Activated T-cell treated with anti-CD3 and anti-CD28 coated beads, Interleukin-2, amount 50 U/mL, for 72 hours (primary cell): ENCODE results near the gene NLRP14. TPM values are rescaled to one million over a fixed set of nuclear protein-coding genes. Genes with fewer than 3 reads are reported as not detected.

Experiments
- ATAC-seq, 2 donors: fragments of 150-1000 bp; cut with Tn5 transposase; replicated peaks in 1 of 2; 2 replicates each; pipeline ENCODE4 v1.10.0; 2021; ENCODE audit warnings: moderate library complexity in 2 of 2, mild to moderate bottlenecking in 1 of 2
- DNase-seq, 2 donors: peaks; one replicate each; pipeline ENCODE4 v3.0.0; 2021 to 2022; ENCODE audit warnings: mixed read lengths in 1 of 2
- H3K27ac Mint-ChIP-seq: one replicate; pipeline ENCODE4 v1.8.0; 2022; ENCODE audit warnings: mild to moderate bottlenecking, moderate library complexity, mixed read lengths
- H3K27me3 Mint-ChIP-seq: one replicate; pipeline ENCODE4 v1.8.0; 2022; ENCODE audit warnings: low read depth, mixed read lengths
- H3K36me3 Mint-ChIP-seq, 2 donors: one replicate each; pipeline ENCODE4 v1.8.0; 2022; ENCODE audit warnings: mixed read lengths in 2 of 2, mild to moderate bottlenecking in 1 of 2; ENCODE audit not compliant: insufficient read depth in 2 of 2
- H3K4me1 Mint-ChIP-seq: one replicate; pipeline ENCODE4 v1.8.0; 2022; ENCODE audit warnings: low read depth, mixed read lengths
- H3K4me3 Mint-ChIP-seq, 2 donors: one replicate each; pipeline ENCODE4 v1.8.0; 2022; ENCODE audit warnings: mild to moderate bottlenecking in 2 of 2, mixed read lengths in 2 of 2, moderate library complexity in 2 of 2
- H3K9me3 Mint-ChIP-seq, 2 donors: one replicate each; pipeline ENCODE4 v1.8.0; 2022; ENCODE audit warnings: mixed read lengths in 2 of 2
- total RNA-seq, 2 donors: library from RNA; stranded (reverse); gene quantifications; one replicate each; pipeline ENCODE4 v1.2.3, GENCODE V29; 2022

Gene NLRP14
- under 1 TPM in 1 of 2 donors, not detected in 1; 0.12 TPM for total RNA-seq

GRCh38 chr11:7020183-7020917 lies at the start of gene NLRP14, which contains the start of gene ZNF214:
Gene NLRP14, plus strand, starts transcription at chr11:7020479. Its CDS starts 18,108 bp downstream, at chr11:7038587.
Gene ZNF214, minus strand, starts transcription at chr11:7020346. Its CDS starts 17,511 bp downstream, at chr11:7002835.
- Mint-ChIP-seq H3K27ac (no peak within 1 kb of the TSS), H3K27me3 (peaks cover 28% of the 10 kb centered on the region), H3K36me3 (no peaks in the 10 kb centered on the region), H3K4me3 (peak within 1 kb of the TSS; percentile 51 to 73), H3K4me1 (peaks cover 6% of the 10 kb centered on the region), H3K9me3 (no peaks in the 10 kb centered on the region)
- ATAC-seq (peak in 1 of 2 donors; percentile 5), DNase-seq (no peak)

DNA sequence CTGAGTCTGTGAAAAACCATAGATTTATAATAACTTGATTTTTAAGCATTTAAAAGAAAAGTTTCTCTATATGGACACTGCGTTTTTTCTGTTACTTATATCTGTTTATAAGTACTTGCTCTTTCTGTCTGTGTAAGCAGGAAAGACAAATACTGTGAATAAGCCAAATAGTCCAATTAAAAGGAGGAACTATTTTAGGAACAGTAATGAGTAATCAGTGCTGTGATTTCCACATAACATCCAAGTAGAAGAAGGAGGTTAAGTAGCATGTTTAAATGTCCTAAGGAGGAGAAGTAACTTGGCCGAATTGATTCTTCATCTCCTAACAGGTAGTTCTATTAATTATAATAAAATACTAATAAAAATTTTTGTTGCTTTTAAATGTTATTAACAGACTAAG lies 40.9 kb upstream of the NLRP14 start:
- ATAC-seq (no peak), DNase-seq (no peak)
- Mint-ChIP-seq H3K4me3 (no peak overlapping the region), H3K4me1 (no peaks in the 10 kb centered on the region), H3K27me3 (no peaks in the 10 kb centered on the region), H3K27ac (no peak overlapping the region), H3K36me3 (no peaks in the 10 kb centered on the region), H3K9me3 (peaks cover 2 to 3% of the 10 kb centered on the region in 2 donors)

- peaks cover 0 to 2% of the 10 kb centered on the region in 2 donors for H3K9me3 Mint-ChIP-seq
- H3K36me3 Mint-ChIP-seq, result no peaks in the 10 kb centered on the region
- DNase-seq, result no peak
- ATAC-seq, result no peak
- no peaks in the 10 kb centered on the region for H3K4me1 Mint-ChIP-seq
- peaks cover 3% of the 10 kb centered on the region for H3K27me3 Mint-ChIP-seq
- no peak overlapping the region for H3K27ac Mint-ChIP-seq
- no peak overlapping the region for H3K4me3 Mint-ChIP-seq
Measured at GRCh38 chr11:6986487-6986886, 33.8 kb upstream of the NLRP14 start.

DNA sequence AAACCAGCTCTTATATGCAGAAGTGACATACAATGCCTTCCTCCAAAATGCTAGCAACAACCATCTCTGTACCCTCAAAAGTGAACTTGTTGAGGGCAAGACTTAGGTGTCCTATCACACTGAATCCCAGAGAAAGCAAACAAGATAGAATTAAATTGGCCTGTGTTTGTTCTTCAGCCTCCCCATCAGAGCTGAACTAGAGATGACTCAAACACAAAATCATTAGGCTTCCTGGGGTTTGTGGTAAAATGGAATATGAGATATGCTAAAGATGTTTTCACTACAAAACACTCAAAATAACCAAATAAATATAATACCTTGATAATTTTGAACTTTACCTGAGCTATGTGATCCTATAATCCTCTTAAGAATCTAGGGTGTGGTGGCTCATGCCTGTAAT lies 31.8 kb upstream of the NLRP14 start:
- Mint-ChIP-seq H3K4me3 (no peak overlapping the region), H3K36me3 (no peaks in the 10 kb centered on the region), H3K27ac (no peak overlapping the region), H3K4me1 (no peaks in the 10 kb centered on the region), H3K27me3 (peaks cover 6% of the 10 kb centered on the region), H3K9me3 (no peaks in the 10 kb centered on the region)
- DNase-seq (no peak), ATAC-seq (no peak)

DNA sequence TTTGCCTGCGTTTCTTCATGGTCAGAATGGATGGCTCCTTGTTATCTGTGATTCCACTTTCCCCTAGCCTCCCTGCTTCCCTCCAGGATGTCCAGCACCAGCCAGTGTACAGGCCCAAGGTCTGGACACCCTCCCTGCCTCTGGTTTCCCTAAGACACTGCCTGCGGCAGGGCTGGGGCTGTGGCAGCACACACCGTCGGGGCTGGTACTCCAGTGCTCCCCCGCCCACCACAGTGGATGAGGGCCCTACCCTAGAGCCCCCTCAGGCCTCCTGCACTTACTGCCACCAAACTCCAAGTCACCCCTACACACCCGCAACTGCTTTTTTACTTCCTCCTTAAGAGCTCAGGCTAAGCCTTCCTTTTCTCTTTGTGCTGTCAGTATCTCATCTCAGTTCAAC lies 29.1 kb upstream of the NLRP14 start:
- DNase-seq, result no peak
- no peaks in the 10 kb centered on the region for H3K9me3 Mint-ChIP-seq
- no peaks in the 10 kb centered on the region for H3K36me3 Mint-ChIP-seq
- peaks cover 6% of the 10 kb centered on the region for H3K27me3 Mint-ChIP-seq
- no peak overlapping the region for H3K4me3 Mint-ChIP-seq
- no peaks in the 10 kb centered on the region for H3K4me1 Mint-ChIP-seq
- H3K27ac Mint-ChIP-seq, result no peak overlapping the region
- no peak for ATAC-seq

DNA sequence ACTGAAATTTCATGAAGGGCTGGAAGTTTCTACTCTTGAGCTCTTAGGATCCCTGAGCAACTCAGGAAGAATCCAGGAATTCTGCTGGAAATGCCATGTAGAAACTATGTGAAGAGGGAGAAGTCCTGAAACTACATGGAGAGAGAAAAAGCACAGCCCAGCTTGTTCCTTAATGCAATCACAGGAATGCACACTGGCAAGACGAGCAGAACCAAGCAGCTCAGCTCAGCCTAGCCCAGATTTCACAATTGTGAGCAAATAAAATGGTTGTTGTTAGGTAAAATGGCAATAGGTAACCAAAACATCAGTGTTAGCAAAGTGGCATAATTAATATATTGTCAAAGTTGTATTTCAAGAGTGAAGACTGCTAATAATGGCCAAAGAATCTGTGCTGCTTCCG lies 28.3 kb upstream of the NLRP14 start:
- no peaks in the 10 kb centered on the region for H3K4me1 Mint-ChIP-seq
- H3K27ac Mint-ChIP-seq, result no peak overlapping the region
- no peaks in the 10 kb centered on the region for H3K9me3 Mint-ChIP-seq
- ATAC-seq, result no peak
- peaks cover 6% of the 10 kb centered on the region for H3K27me3 Mint-ChIP-seq
- no peaks in the 10 kb centered on the region for H3K36me3 Mint-ChIP-seq
- DNase-seq, result no peak
- no peak overlapping the region for H3K4me3 Mint-ChIP-seq

- Mint-ChIP-seq H3K36me3 (no peaks in the 10 kb centered on the region), H3K4me1 (no peaks in the 10 kb centered on the region), H3K27me3 (peaks cover 6% of the 10 kb centered on the region), H3K9me3 (no peaks in the 10 kb centered on the region), H3K4me3 (no peak overlapping the region), H3K27ac (no peak overlapping the region)
- DNase-seq (no peak), ATAC-seq (no peak)
Measured at GRCh38 chr11:6992457-6993417, 27.5 kb upstream of the NLRP14 start.

- Mint-ChIP-seq H3K36me3 (no peaks in the 10 kb centered on the region), H3K9me3 (no peaks in the 10 kb centered on the region), H3K27ac (no peak overlapping the region), H3K4me1 (no peaks in the 10 kb centered on the region), H3K27me3 (peaks cover 6% of the 10 kb centered on the region), H3K4me3 (no peak overlapping the region)
- no peak for DNase-seq
- ATAC-seq, result no peak
Measured at GRCh38 chr11:6995703-6996102, 24.6 kb upstream of the NLRP14 start.

- Mint-ChIP-seq H3K9me3 (no peaks in the 10 kb centered on the region), H3K36me3 (no peaks in the 10 kb centered on the region), H3K4me1 (no peaks in the 10 kb centered on the region), H3K27me3 (no peaks in the 10 kb centered on the region), H3K27ac (no peak overlapping the region), H3K4me3 (no peak overlapping the region)
- ATAC-seq, result peak in 1 of 2 donors; percentile 41
- DNase-seq, result no peak
Measured at GRCh38 chr11:7004482-7004881, 15.8 kb upstream of the NLRP14 start.

- no peak for ATAC-seq
- H3K36me3 Mint-ChIP-seq, result no peaks in the 10 kb centered on the region
- no peaks in the 10 kb centered on the region for H3K9me3 Mint-ChIP-seq
- H3K27ac Mint-ChIP-seq, result no peak overlapping the region
- H3K4me1 Mint-ChIP-seq, result no peaks in the 10 kb centered on the region
- no peak for DNase-seq
- no peak overlapping the region for H3K4me3 Mint-ChIP-seq
- peaks cover 6% of the 10 kb centered on the region for H3K27me3 Mint-ChIP-seq
Measured at GRCh38 chr11:7014118-7014517, 6.2 kb upstream of the NLRP14 start.

- no peak for ATAC-seq
- Mint-ChIP-seq H3K4me1 (peaks cover 6% of the 10 kb centered on the region), H3K27me3 (peaks cover 17% of the 10 kb centered on the region), H3K36me3 (no peaks in the 10 kb centered on the region), H3K27ac (no peak overlapping the region), H3K9me3 (no peaks in the 10 kb centered on the region), H3K4me3 (no peak overlapping the region)
- DNase-seq, result no peak
Measured at GRCh38 chr11:7016011-7016410, 4.3 kb upstream of the NLRP14 start.

GRCh38 chr11:7019500-7020182 lies 638 bp upstream of the NLRP14 start:
- peaks cover 28% of the 10 kb centered on the region for H3K27me3 Mint-ChIP-seq
- H3K4me1 Mint-ChIP-seq, result peaks cover 6% of the 10 kb centered on the region
- peak overlapping the region; percentile 51 to 73 for H3K4me3 Mint-ChIP-seq
- H3K36me3 Mint-ChIP-seq, result no peaks in the 10 kb centered on the region
- no peak overlapping the region for H3K27ac Mint-ChIP-seq
- DNase-seq, result no peak
- H3K9me3 Mint-ChIP-seq, result no peaks in the 10 kb centered on the region
- peak in 1 of 2 donors; percentile 7 for ATAC-seq

- Mint-ChIP-seq H3K4me3 (no peak overlapping the region), H3K36me3 (no peaks in the 10 kb centered on the region), H3K27ac (no peak overlapping the region), H3K4me1 (peaks cover 6% of the 10 kb centered on the region), H3K9me3 (no peaks in the 10 kb centered on the region), H3K27me3 (peaks cover 28% of the 10 kb centered on the region)
- ATAC-seq (no peak), DNase-seq (no peak)
Measured at GRCh38 chr11:7021318-7021717, 1.0 kb downstream of the NLRP14 start.
